Transverse colon (tissue), 4 donors: Measurements from ENCODE around the gene C1QC.

Source experiments
- CTCF ChIP-seq, 5 experiments: fragments of 200-600 bp in 3 of 5; fragments of 450-650 bp in 2 of 5; sonication (generic) in 3 of 5; IDR thresholded peaks; 1 replicate in 2 of 5; 2 replicates in 3 of 5; pipeline ENCODE4 v1.5.1; 2016 to 2017; ENCODE audit warnings: antibody characterized with exemption in 5 of 5, inconsistent platforms in 3 of 5, mild to moderate bottlenecking in 2 of 5, moderate library complexity in 1 of 5
- EP300 ChIP-seq: sonication (generic); formaldehyde crosslinking; IDR thresholded peaks from one replicate; pipeline ENCODE4 v1.6.1; 2017; ENCODE audit warnings: antibody characterized with exemption, low read depth
- POLR2A ChIP-seq: fragments of 450-650 bp; IDR thresholded peaks from one replicate; pipeline ENCODE4 v1.6.1; 2016; ENCODE audit warnings: antibody characterized with exemption, mild to moderate bottlenecking, moderate library complexity
- POLR2AphosphoS5 ChIP-seq, 3 donors: sonication (generic); formaldehyde crosslinking; IDR thresholded peaks; one replicate each; pipeline ENCODE4 v1.6.1; 2016; ENCODE audit warnings: antibody characterized with exemption in 3 of 3

DNA sequence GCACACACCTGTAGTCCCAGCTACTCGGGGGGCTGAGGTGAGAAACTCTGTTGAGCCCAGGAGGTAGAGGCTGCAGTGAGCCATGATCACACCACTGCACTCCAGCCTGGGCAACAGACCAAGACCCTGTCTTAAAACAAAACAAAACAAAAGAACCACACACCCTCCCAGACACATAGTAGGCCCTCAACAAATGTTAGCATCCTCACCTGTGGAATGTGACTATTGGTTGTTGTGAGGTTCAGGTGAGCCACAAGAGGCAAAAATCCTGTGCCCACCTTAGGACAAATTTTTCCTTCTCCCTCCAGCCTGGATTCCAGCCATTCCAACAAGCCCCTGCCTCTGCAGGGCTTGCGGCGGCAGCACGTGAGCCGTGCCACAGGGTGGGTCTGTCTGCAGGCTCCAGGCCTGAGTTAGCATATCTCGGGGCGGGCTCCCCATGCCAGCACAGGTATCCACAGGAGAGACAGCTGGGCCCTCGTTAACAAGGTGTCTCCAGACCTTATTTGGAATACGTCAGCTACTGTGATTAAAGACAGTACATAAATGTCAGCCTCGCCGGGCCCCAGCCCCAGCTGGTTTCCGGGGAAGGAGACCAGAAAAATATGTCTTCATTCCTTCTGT lies 27.0 kb downstream of the C1QC start:
- TF ChIP-seq CTCF (IDR thresholded peaks at IDR 0.05) (no peak), POLR2A (no peak), POLR2AphosphoS5 (IDR thresholded peaks at IDR 0.05) (no peak), EP300 (no peak)
